HL-60 (cell line): ENCODE data around the gene USP36.
"Not testable (repeated sequence)": the region's sequence is repeated elsewhere in the genome, so short reads cannot be mapped to it uniquely, and the experiment has no call there.

Source experiments
- DNase-seq, 2 experiments: peaks; one replicate each; pipeline ENCODE4 v3.0.0-alpha.2; 2010 to 2020; ENCODE audit warnings: low read depth in 1 of 2, low spot score in 1 of 2
- H3K27ac ChIP-seq: fragments of 250-450 bp; sonication (Bioruptor Pico); replicated peaks from 2 replicates; pipeline ENCODE4 v1.5.1; 2020; ENCODE audit warnings: mild to moderate bottlenecking, moderate library complexity
- H3K27me3 ChIP-seq: fragments of 250-450 bp; sonication (Bioruptor Pico); 2 replicates; pipeline ENCODE4 v1.5.1; 2021; ENCODE audit warnings: mild to moderate bottlenecking, moderate library complexity; ENCODE audit not compliant: insufficient read depth, poor library complexity, severe bottlenecking
- H3K4me3 ChIP-seq: replicated peaks from 2 replicates; pipeline ENCODE4 v1.5.1; 2011; ENCODE audit warnings: mild to moderate bottlenecking, control low read depth, low read length; ENCODE audit not compliant: insufficient read depth
- GABPA ChIP-seq: IDR thresholded peaks from 2 replicates; pipeline ENCODE4 v1.6.1; 2012; ENCODE audit warnings: low read depth
- POLR2AphosphoS5 ChIP-seq: IDR thresholded peaks from 2 replicates; pipeline ENCODE4 v1.6.1; 2012; ENCODE audit warnings: low read depth
- SPI1 ChIP-seq: IDR thresholded peaks from 2 replicates; pipeline ENCODE4 v1.6.1; 2012; ENCODE audit warnings: low read depth, mild to moderate bottlenecking, borderline replicate concordance
- long read RNA-seq: library from polyadenylated mRNA; unstranded; transcript quantifications from one replicate; pipeline ENCODE4 v2.0.0, GENCODE V29; 2020
- TF ChIP-seq, protein P1 (sequence below): IDR thresholded peaks from one replicate; pipeline ENCODE4 v1.5.1; 2011; ENCODE audit warnings: low read length, control low read depth, inconsistent platforms; ENCODE audit not compliant: insufficient read depth
- TF ChIP-seq, protein P2 (sequence below): IDR thresholded peaks from 2 replicates; pipeline ENCODE4 v1.6.1; 2012; ENCODE audit warnings: low read depth; ENCODE audit not compliant: insufficient replicate concordance

Gene USP36
- long read RNA-seq, partial matches to known transcripts: 8 of 28 reads
- long read RNA-seq, other reads (novel, unspliced or antisense): 16 of 28 reads

DNA sequence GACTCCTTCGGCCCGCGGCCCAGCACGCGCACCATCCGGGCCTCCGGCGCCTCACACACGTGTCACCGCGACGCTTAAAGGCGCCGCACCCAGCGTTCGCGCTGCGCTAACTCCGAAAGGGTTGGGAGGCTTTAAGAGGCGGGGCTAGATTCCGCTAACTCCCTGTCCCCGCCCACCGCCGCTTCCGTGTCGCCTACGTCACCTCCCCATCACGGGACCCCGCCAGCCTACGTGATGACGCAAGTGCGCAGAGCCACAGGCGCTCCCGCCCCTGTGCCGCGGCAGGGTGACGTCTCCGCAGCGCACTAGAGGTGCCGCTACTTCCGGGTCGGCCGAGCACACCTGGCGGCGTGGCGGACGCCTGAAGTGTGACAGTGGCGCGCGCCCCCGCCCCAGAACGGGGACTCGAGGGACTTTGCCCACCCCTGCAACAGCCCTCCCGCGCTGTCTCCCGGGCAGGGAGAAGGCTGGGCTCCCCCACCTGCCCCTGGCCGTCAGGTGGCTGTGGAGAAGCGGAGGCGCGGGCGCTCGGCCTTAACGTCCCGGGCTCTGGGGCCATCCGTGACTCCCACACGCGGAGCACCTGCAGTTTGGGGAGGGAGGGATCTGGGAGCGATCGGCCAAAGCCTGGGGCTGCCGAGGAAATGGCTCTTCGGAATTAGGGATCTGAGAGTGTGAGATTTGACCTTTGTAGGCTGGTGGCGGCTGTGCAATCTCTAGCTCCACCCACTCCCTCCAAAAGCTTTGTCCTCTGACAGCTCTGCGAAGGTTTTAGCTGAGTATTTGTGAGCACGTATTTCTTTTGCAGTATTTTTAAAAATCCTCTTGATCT is at the start of gene USP36:
Gene USP36 (minus strand): TSS at position 35 of the 832 bp plus-strand sequence. CDS start 4,451 bp downstream, outside the sequence.
- H3K27ac ChIP-seq: peak within 1 kb of the TSS; percentile 93
- H3K4me3 ChIP-seq: peak within 1 kb of the TSS; percentile 93
- no peaks in the 10 kb centered on the region for H3K27me3 ChIP-seq
- TF ChIP-seq POLR2AphosphoS5: peak; percentile 77
- no peak for TF ChIP-seq SPI1
- peak; percentile 42; the same call in 1 of the 2 replicates for TF ChIP-seq GABPA
- TF ChIP-seq, protein P1, sequence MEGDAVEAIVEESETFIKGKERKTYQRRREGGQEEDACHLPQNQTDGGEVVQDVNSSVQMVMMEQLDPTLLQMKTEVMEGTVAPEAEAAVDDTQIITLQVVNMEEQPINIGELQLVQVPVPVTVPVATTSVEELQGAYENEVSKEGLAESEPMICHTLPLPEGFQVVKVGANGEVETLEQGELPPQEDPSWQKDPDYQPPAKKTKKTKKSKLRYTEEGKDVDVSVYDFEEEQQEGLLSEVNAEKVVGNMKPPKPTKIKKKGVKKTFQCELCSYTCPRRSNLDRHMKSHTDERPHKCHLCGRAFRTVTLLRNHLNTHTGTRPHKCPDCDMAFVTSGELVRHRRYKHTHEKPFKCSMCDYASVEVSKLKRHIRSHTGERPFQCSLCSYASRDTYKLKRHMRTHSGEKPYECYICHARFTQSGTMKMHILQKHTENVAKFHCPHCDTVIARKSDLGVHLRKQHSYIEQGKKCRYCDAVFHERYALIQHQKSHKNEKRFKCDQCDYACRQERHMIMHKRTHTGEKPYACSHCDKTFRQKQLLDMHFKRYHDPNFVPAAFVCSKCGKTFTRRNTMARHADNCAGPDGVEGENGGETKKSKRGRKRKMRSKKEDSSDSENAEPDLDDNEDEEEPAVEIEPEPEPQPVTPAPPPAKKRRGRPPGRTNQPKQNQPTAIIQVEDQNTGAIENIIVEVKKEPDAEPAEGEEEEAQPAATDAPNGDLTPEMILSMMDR: no peak
- TF ChIP-seq, protein P2, sequence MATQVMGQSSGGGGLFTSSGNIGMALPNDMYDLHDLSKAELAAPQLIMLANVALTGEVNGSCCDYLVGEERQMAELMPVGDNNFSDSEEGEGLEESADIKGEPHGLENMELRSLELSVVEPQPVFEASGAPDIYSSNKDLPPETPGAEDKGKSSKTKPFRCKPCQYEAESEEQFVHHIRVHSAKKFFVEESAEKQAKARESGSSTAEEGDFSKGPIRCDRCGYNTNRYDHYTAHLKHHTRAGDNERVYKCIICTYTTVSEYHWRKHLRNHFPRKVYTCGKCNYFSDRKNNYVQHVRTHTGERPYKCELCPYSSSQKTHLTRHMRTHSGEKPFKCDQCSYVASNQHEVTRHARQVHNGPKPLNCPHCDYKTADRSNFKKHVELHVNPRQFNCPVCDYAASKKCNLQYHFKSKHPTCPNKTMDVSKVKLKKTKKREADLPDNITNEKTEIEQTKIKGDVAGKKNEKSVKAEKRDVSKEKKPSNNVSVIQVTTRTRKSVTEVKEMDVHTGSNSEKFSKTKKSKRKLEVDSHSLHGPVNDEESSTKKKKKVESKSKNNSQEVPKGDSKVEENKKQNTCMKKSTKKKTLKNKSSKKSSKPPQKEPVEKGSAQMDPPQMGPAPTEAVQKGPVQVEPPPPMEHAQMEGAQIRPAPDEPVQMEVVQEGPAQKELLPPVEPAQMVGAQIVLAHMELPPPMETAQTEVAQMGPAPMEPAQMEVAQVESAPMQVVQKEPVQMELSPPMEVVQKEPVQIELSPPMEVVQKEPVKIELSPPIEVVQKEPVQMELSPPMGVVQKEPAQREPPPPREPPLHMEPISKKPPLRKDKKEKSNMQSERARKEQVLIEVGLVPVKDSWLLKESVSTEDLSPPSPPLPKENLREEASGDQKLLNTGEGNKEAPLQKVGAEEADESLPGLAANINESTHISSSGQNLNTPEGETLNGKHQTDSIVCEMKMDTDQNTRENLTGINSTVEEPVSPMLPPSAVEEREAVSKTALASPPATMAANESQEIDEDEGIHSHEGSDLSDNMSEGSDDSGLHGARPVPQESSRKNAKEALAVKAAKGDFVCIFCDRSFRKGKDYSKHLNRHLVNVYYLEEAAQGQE: peak; percentile 73
- DNase-seq: peak; percentile 99

DNA sequence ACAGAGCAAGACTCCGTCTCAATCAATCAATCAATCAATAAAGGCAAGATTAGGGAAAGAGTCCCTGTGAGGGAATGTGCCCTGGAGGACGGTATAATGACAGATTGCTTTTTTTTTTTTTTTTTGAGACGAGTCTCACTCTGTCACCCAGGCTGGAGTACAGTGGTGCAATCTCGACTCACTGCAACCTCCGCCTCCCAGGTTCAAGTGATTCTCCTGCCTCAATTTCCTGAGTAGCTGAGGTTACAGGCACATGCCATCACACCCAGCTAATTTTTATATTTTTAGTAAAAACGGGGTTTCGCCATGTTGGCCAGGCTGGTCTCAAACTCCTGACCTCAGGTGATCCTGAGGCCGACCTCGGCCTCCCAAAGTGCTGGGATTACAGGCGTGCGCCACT is 49.5 kb upstream of the USP36 start:
- H3K27me3 ChIP-seq, H3K4me3 ChIP-seq: not testable (repeated sequence)
- DNase-seq: peak in 1 of 2 experiments; percentile 62
- H3K27ac ChIP-seq: peak overlapping the region; percentile 70

DNA sequence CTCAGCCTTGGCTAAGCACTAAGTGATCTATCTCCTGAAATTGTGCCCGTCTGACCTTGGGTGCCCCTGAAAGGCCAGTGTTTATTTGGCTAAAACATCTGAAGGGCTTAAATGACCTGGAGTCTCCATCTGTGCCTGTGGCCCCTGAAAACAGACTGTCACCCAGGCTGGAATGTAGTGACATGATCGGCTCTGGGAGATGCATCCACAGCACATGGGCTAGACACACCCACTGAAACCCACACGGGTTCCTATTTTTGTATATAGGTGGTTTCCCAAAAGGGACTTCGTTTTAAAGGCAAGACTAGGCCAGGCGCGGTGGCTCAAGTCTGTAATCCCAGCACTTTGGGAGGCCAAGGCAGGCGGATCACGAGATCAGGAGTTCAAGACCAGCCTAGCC is 48.9 kb upstream of the USP36 start:
- Histone ChIP-seq H3K27ac (peak overlapping the region; percentile 70), H3K27me3 (no peaks in the 10 kb centered on the region), H3K4me3 (no peak overlapping the region)
- TF ChIP-seq GABPA (no peak), SPI1 (no peak), POLR2AphosphoS5 (no peak)
- TF ChIP-seq, protein P2: no peak
- TF ChIP-seq, protein P1: no peak
- no peak for DNase-seq

DNA sequence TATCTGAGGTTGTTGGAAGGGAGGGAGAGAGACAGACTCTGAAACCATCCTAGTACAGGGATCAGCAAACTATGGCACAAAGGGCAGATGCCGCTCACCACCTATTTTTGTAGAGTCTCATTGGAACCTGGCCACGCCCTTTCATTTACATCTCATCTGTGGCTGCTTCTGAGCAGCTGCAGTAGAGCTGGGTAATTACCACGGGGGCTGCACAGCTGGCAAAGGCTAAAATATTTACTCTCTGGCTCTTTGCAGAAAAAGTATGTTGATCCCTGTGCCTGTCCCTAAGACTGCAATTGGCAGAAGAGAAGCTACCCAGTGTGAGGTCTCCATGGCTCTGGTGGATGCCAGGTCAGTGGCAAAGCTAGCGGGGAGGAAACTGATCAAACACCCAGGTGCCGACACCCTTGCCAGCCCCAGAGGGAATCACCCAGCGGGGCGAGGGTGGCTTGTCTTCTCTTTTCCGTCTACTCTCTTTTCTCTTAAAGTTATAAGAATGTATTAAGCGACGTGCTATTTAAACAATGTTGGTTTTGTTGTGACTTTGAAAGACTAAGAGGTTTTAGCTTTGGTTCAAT is 48.4 kb upstream of the USP36 start:
- DNase-seq: no peak
- H3K27ac ChIP-seq: peak overlapping the region; percentile 70
- H3K4me3 ChIP-seq: no peak overlapping the region
- no peak for TF ChIP-seq POLR2AphosphoS5
- TF ChIP-seq SPI1: no peak
- TF ChIP-seq GABPA: no peak
- TF ChIP-seq, protein P1: no peak
- TF ChIP-seq, protein P2: no peak
- H3K27me3 ChIP-seq: no peaks in the 10 kb centered on the region
